GM12878 (cell line): ENCODE measurements around the gene MACROD2. TPM values are rescaled to one million over a fixed set of nuclear protein-coding genes. Genes with fewer than 3 reads are reported as not detected.

Experiments
- CEBPZ ChIP-seq: fragments of 150-350 bp; IDR thresholded peaks from 2 replicates; pipeline ENCODE4 v1.6.1; 2016; ENCODE audit warnings: low read depth, low read length
- E2F4 ChIP-seq: IDR thresholded peaks from 2 replicates; pipeline ENCODE4 v1.6.1; 2012; ENCODE audit warnings: low read depth, low read length, improper control_type of control experiment
- ELK1 ChIP-seq: IDR thresholded peaks from 2 replicates; pipeline ENCODE4 v1.6.1; 2012; ENCODE audit warnings: low read depth, low read length, improper control_type of control experiment
- FOXM1 ChIP-seq: IDR thresholded peaks from 2 replicates; pipeline ENCODE4 v1.6.1; 2012; ENCODE audit warnings: low read depth, mild to moderate bottlenecking, inconsistent platforms, low read length, moderate library complexity
- IKZF2 ChIP-seq, 2 experiments: fragments of 450-650 bp; IDR thresholded peaks; 2 replicates each; pipeline ENCODE4 v1.6.1; 2017; ENCODE audit warnings: mild to moderate bottlenecking in 2 of 2, moderate library complexity in 2 of 2
- LARP7 ChIP-seq: fragments of 450-650 bp; IDR thresholded peaks from 2 replicates; pipeline ENCODE4 v1.6.1; 2017; ENCODE audit warnings: mild to moderate bottlenecking
- NFYA ChIP-seq: IDR thresholded peaks from 2 replicates; pipeline ENCODE4 v1.6.1; 2011; ENCODE audit warnings: low read depth, mild to moderate bottlenecking, low read length, improper control_type of control experiment, borderline replicate concordance
- NKRF ChIP-seq: fragments of 450-650 bp; conservative IDR thresholded peaks from 2 replicates; pipeline ENCODE4 v1.6.1; 2017; ENCODE audit warnings: mild to moderate bottlenecking, moderate library complexity
- NR2F1 ChIP-seq: fragments of 450-650 bp; conservative IDR thresholded peaks from 2 replicates; pipeline ENCODE4 v1.6.1; 2017; ENCODE audit warnings: mild to moderate bottlenecking
- PML ChIP-seq: IDR thresholded peaks from 2 replicates; pipeline ENCODE4 v1.6.1; 2012; ENCODE audit warnings: low read length, inconsistent platforms
- POU2F2 ChIP-seq: IDR thresholded peaks from 3 replicates; pipeline ENCODE4 v1.6.1; 2011; ENCODE audit warnings: low read depth, mild to moderate bottlenecking, low read length, borderline replicate concordance
- SIN3A ChIP-seq: IDR thresholded peaks from 2 replicates; pipeline ENCODE4 v1.6.1; 2012; ENCODE audit warnings: low read depth, low read length, improper control_type of control experiment
- SPI1 ChIP-seq: IDR thresholded peaks from 2 replicates; pipeline ENCODE4 v1.6.1; 2011; ENCODE audit warnings: low read depth, mild to moderate bottlenecking, low read length, moderate library complexity, borderline replicate concordance; ENCODE audit not compliant: insufficient read depth
- TARDBP ChIP-seq: IDR thresholded peaks from 2 replicates; pipeline ENCODE4 v1.6.1; 2016; ENCODE audit warnings: borderline replicate concordance
- TCF3 ChIP-seq: IDR thresholded peaks from 2 replicates; pipeline ENCODE4 v1.6.1; 2012; ENCODE audit warnings: low read depth, mild to moderate bottlenecking, low read length, borderline replicate concordance; ENCODE audit not compliant: insufficient read depth
- ZBTB4 ChIP-seq: fragments of 450-650 bp; formaldehyde crosslinking; IDR thresholded peaks from 2 replicates; pipeline ENCODE4 v1.4.0; 2022; ENCODE audit warnings: mild to moderate bottlenecking, moderate library complexity
- ZNF274 ChIP-seq: IDR thresholded peaks from one replicate; pipeline ENCODE4 v1.8.0; 2011; ENCODE audit not compliant: insufficient read length, insufficient read depth
- polyA plus RNA-seq, 11 experiments: library from polyadenylated mRNA; depleted of rRNA in 4 of 11; unstranded in 6 of 11; stranded (reverse) in 5 of 11; fragments of >200 nt; fragmentation: Nextera tagmentation in 4 of 11; fragmentation: Illumina TruSeq in 1 of 11; extraction: Ambion mirVana in 4 of 11; extraction: Trizol in 1 of 11; gene quantifications; 1 replicate in 1 of 11; 2 replicates in 10 of 11; pipeline versions ENCODE4 v1.2.1 to v1.2.3, GENCODE V29; 2011 to 2016; ENCODE audit warnings: inconsistent platforms in 2 of 11, missing spikeins in 2 of 11, low read depth in 1 of 11
- total RNA-seq, 4 experiments: library from RNA; depleted of rRNA in 3 of 4; stranded (reverse); fragments of >200 nt in 3 of 4; fragmentation: Illumina TruSeq in 1 of 4; extraction: Trizol in 1 of 4; gene quantifications; 2 replicates each; pipeline versions ENCODE4 v1.2.1 to v1.2.3, GENCODE V29; 2013 to 2021

The MACROD2 gene
- total and polyA plus RNA-seq, 10 of the 15 experiments (the other 5 are each of a cell fraction or from before 2014, with no cell fraction given): 1.1 to 21.5 (median 2.2) TPM

GRCh38 chr20:14830466-14830865, 835.1 kb downstream of the MACROD2 start (continued):
- TF ChIP-seq ZBTB4 (CRISPR knock-in tag) (no peak), NFYA (no peak), ELK1 (no peak), LARP7 (no peak), CEBPZ (no peak), E2F4 (no peak), POU2F2 (peak; percentile 97), PML (no peak), IKZF2 (IDR thresholded peaks at IDR 0.05) (peak; percentile 88 to 90), NKRF (no peak), NR2F1 (peak; percentile 21; the same call in 1 of the 2 replicates), ZNF274 (no peak), TARDBP (no peak), SPI1 (peak; percentile 94), SIN3A (no peak), FOXM1 (no peak), TCF3 (peak; percentile 69; the same call in 1 of the 2 replicates)
